Stimulated activated CD8-positive, alpha-beta memory T cell treated with anti-CD3 and anti-CD28 coated beads, Interleukin-15, amount 100 ng/mL, for 1 hour (primary cell): ENCODE data around the gene ESRRB.

ENCODE experiments used
- DNase-seq: peaks from one replicate; pipeline ENCODE4 v3.0.0-alpha.2; 2020; ENCODE audit warnings: low read depth

The ESRRB gene

DNA sequence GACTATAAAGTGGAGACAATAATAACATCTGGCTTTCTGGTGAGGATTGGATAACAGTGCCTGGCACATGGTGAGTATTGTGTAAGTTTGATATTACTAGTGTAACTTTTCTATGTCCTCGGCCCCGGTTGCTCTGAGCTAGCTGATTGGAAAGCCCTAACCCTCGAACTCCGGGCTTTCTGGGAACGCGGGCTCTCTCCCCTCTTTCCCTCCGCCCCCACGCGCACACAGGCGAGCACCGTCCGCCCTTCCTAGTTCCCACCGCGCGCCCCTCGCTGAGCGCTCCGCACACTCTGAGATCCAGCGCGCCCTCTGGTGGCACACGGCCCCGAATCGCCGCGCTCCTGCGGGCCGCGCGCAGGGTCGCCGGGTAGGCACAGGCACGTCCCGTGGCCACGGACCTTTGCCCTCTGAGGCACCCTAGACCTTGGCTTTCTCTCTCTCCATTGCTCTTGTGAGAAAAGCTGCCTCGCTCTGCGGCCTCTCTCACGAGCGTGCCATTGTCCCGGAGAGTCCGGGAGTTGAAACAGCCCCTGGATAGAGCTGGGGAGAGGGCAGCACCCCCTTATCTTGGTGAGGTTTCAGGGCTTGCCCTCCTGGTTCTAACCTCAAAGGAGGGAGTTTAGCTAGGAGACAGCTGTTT, 23.2 kb upstream of the ESRRB start:
- DNase-seq, result peak; percentile 11

DNA sequence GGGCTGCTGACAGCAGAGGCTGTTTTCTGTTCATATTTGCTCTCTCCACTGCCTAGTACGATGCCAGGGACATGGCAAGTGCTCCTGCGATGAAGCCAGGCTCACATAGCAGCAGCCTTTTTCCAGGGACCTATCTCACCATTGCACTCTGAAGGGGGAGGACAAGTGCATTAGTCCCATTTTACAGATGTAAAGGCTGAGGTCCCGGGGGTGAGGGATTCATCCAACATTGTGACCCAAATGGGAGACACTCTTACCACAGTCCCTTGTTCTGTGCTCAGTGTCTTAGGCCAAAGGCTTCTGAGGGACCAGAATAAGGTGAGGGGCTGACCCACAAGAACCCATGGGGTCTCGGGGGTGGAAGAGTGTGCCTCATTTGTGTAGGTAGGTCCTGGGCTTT, 21.6 kb upstream of the ESRRB start:
- no peak for DNase-seq

GRCh38 chr14:76355771-76356170, 20.2 kb upstream of the ESRRB start:
- DNase-seq, result no peak

GRCh38 chr14:76371066-76371465, 4.9 kb upstream of the ESRRB start:
- no peak for DNase-seq

DNA sequence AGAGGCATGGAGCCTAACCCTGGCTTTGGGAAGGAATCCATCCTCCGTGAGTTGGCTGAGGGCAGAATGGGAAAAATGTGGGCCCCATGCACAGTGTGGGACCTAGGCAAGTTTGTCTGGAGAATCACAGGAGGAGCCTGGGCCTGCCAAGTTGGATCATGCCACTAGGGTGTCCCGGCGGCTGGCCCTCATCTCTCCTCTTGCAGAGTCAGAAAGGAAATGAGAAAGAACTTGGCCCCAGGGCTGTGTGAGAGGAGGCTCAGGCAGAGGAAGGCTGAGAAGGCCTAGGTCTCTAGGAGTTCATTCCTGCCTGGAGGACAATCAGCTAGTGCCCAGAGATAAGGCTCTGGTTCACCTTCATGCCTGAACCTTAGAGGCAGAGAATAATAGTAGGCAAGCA, 2.5 kb upstream of the ESRRB start:
- no peak for DNase-seq

DNA sequence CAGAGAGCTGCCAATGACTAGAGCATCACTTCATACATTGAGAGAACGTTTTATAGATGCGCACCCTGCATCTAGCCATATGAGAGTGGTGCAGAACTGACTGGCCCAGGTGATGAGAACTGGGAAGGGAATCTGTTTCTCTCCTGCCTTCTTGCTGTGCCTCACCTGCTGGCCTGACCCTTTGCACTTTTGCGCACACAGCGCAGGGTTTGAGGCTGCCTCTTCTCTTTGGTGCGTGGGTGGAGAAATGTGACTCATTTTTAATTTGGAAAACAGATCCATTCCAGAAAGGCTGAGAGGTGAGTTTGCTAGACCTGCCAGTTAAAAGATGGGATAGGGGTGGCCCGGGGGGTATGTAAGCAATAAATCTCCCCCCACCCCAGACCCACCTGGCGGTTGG, 453 bp upstream of the ESRRB start:
- DNase-seq, result no peak

DNA sequence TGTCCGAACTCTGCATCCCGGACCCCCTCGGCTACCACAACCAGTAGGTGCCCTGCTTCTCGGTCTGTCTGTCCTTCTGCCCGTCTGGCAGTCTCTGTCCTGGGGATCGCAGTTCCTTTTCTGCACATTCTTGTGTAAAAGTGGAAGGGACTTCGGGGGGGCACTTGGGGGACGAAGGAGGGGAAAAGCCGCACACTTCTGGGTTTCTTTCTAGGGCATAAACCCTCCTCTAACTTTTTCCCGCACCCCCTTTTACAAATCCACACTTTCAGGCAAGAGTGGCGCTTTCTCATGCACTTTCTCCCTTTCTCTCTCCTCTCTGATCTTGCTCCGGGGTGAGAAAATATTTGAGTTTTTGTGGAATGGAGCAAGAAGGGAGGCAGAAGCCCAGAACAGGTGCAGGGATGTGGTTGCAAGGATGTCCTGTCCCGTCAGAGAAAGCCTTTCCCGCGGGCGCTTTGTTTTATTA, 506 bp downstream of the ESRRB start:
- DNase-seq, result no peak

- no peak for DNase-seq
Observed at GRCh38 chr14:76376878-76377734, 1.2 kb downstream of the ESRRB start.

DNA sequence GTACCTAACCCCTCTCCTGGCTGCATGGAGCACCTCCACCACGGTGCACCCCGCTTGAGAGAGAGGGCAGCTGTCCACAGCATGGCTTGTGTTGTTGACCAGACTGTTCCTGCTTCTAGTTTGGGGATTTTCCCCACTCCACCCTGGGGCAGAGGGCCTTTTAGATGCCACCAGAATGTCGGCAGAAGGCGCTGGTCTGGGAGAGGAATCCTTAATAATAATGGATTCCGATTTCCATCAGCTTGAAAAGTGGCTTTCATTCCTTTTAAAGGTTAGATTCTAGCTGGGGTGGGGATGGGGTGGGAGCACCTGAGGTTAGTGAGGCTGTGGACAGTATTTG, 1.8 kb downstream of the ESRRB start:
- no peak for DNase-seq

DNA sequence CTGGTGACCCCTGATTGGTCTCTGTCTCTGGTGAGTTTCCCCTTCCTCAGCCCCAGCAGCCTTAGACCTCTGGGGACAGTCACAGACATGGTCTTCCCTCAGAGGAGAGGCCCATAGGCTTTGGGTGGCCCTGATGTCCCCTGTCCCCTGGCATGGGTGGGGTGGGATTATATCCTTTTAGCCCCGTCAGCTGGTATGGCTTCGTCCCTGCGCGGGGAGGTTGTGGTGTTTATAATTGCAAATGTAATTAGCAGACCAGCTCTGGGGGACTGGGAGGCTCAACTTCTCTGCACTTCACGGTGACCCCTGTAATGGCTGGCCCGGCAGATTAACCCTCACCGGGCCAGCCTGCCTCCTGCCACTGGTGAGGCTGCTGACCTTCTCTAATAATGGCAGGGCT, 5.1 kb downstream of the ESRRB start:
- no peak for DNase-seq

DNA sequence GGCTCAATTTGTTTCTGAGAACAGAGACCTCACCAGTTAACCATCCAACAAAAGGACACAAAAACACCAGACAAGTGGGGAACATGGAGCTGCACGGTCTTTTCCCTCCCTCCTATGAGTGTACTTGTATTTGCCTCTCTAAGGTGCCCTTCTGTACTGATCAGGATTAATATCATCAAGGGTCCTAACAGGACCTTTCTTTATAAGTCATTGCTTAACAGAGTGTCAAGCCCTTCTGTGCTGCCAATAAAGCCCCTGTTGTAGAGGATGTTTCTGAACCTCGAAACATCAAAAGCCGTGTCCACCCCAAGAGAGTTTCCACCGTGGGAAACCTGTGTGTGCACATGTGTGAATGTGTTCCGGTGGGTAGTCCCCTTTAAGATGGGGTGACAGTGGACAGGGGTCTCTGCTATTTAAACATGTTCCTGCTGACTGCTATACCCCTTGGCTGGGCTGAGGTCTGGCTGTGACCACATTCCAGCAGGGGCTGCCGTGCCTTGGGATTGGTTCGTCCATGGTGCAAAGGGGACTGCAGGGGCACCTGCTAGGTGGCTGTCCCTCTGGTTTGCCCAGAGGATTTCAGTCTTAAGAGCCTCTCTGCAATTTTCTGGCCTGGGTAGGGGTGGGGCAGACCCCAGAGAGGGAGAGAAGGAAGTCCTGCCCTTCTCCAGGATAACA, 6.0 kb downstream of the ESRRB start:
- DNase-seq, result no peak

DNA sequence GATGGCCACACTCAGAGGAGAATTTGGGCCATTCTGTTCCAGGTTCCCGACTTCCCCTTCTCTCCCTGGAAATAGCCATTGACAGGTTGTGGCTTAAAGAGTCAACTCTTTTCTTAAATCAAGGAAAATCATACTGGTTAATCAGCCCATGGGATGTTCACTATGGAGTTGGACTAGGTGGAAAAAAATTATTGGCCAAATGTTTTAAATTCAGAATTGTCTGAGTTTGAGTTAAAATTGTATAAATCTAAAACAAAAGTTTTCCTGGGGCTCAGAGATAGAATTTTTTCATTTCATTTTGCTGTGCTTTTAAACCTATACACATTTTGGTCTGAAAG, 6.5 kb downstream of the ESRRB start:
- no peak for DNase-seq

DNA sequence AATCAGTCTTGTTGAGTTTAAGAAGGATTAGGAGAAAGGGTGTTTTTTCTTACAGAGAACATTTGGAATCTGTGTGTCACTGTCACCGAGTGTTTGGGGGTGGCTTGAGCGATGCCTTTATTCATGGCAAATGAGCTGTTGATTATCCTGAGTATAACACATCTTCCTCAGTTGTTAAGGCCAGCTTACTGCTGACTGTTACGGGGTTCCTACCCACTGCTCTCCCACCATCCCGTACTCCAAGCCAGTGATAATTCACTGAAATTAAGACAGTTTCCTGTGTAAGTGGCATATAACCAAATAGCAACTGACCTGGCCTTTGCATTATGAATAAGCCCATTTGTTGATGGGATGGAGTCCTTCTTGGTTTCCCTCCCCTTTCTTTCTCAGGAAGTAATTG, 9.5 kb downstream of the ESRRB start:
- DNase-seq, result no peak

DNA sequence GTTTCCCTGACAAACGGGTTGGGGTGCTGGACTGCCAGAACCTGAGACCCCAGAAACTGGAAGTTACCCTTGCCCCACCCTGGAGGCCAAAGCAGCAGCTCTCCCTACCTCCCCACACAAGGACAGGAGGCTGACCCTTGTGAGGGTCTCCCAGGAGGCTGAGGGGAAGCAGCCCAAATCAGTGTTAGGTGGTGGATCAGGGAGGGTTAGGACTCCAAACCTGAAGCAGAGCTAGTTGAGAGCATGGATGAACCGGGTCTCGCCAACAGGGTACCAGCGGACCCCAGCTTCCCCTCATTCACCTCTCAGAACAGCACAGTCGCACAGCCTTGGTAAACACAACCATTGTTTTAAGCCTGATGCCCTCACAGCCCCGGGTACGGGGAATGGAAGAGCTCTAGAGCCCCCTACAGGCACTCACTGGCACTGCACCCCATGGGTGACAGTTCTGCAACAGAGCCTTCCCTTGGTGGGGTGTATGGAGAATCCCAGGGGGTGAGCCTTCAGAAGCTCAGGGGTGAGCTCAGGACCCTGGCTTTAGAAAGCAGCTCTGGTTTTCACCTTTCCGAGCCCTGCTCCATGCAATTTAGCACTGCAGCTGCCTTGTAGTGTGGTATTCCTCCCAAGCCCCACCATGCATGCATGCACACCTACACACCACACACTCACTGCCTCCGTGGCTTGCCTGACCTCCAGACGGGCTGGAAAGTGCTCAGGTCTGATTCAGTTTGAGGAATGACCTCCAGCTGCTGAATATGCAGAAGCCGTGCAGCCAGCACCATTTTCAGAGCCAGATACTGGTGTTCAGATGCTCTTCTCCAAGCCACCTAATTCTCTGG, 11.2 kb downstream of the ESRRB start:
- DNase-seq, result peak; percentile 23

GRCh38 chr14:76389841-76390240, 13.9 kb downstream of the ESRRB start:
- DNase-seq, result no peak

- no peak for DNase-seq
Observed at GRCh38 chr14:76390621-76391020, 14.7 kb downstream of the ESRRB start.

DNA sequence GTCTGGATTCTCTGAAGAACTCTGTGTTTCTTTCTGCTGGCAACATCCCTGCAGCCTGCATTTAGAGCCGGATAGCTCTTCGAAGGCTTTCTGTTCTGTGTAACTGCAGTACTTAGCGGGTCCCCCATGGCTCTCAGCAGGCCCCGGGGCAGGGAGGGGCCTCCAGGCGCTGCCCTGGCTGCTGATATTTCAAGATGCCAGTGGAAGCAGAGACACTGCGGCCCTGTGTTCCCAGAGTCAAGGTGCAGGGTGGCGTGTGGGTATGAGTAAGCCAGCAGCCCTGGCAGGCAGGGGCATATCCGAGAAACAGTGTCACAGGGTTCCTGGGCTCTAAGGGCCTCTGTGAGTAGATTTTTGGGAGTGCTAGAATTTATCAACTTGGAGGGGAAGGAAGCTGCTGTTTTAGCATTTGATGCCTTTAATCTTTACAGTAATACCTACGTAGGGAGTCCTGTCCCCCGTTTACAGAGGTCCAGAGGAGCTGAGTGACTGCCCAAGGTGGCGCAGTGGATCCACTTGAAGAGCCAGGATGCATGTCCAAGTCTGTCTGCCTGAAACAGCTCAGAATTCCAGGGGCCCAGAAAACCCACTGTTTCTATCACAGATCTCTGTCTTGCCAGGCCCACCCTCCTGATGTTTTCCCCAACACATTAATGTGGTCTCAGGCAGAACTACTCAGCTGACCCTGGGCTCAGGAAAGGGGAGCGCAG, 16.2 kb downstream of the ESRRB start:
- no peak for DNase-seq

DNA sequence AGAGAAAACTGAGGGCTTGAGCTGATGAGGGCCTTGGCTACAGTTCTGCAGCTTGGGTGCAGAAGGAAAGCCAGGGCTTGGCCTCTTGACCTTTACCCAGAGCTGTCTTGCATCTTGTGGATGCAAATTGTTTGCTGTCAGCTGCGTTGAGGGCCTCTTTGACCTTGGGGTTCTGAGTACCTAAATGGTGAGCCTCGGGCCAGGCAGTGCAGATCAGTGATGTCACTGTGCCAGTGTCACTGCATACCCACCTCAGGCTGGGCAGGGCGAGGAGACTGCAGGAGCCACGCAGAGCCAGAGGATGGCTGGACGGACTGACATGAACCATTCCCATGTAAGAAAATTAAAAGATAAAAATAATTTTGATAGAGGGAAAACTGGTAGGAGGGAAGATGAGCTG, 18.6 kb downstream of the ESRRB start:
- DNase-seq, result no peak

- DNase-seq, result no peak
Observed at GRCh38 chr14:76395161-76395560, 19.2 kb downstream of the ESRRB start.

DNA sequence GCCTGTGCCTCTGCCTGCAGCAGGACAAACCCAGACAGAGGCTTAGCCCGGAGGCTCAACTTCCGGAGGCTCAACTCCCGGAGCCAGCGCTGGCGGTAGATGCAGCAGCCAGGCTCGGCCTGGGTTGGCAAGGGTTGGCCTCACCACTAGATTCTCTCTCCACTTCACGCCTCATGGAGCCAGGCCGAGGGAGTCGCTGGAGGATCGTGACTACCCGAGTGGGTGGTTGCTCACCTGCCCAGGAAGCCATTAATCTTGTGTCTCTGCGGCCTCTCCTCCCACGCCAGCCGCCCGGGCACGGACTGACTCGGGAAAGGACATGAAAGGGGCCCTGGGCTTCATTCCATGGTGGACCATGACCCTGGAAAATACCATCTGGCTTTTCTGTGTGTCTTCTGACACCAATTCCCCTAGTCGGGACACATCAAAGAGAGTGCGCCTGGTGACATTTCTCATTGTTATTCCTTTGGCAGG, 20.8 kb downstream of the ESRRB start:
- DNase-seq, result no peak

DNA sequence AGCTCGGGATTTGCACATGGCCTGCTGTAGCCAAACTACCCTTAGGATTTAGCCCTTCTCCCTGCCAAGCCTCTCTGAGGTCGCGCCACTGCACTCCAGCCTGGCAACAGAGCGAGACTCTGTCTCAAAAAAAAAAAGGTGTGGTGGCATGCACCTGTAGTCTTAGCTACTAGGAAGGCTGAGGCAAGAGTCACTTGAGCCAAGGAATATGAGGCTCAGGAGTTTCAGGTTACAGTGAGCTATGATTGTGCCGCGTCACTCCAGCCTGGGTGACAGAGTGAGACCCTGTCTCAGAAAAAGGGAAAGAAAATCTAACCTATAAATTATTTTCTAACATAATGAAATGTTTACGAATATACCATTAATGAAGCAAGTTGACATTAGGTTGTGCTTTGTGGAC, 29.7 kb downstream of the ESRRB start:
- no peak for DNase-seq
